Fibroblast of lung (primary cell): ENCODE measurements around the gene TMEM30B. TPM values are rescaled to one million over a fixed set of nuclear protein-coding genes. Genes with fewer than 3 reads are reported as not detected.

Experiments
- DNase-seq, 2 donors: peaks; one replicate each; pipeline versions ENCODE4 v3.0.0 to v3.0.0-alpha.2; 2010; ENCODE audit warnings: low read depth in 2 of 2
- H2AFZ ChIP-seq: 2 replicates; pipeline ENCODE4 v1.5.1; 2012; ENCODE audit warnings: low read length, control low read depth, inconsistent platforms
- H3K27ac ChIP-seq: 2 replicates; pipeline ENCODE4 v1.5.1; 2011; ENCODE audit warnings: low read length, control low read depth; ENCODE audit not compliant: insufficient read depth
- H3K27me3 ChIP-seq: 2 replicates; pipeline ENCODE4 v1.5.1; 2011; ENCODE audit warnings: mild to moderate bottlenecking, low read length; ENCODE audit not compliant: control insufficient read depth, insufficient read depth
- H3K36me3 ChIP-seq: 2 replicates; pipeline ENCODE4 v1.5.1; 2011; ENCODE audit warnings: low read length; ENCODE audit not compliant: control insufficient read depth, insufficient read depth
- H3K4me1 ChIP-seq: 2 replicates; pipeline ENCODE4 v1.5.1; 2011; ENCODE audit warnings: low read length; ENCODE audit not compliant: control insufficient read depth, insufficient read depth; ENCODE audit errors: extremely low read depth
- H3K4me2 ChIP-seq: 2 replicates; pipeline ENCODE4 v1.5.1; 2011; ENCODE audit warnings: low read length, control low read depth; ENCODE audit not compliant: insufficient read depth; ENCODE audit errors: extremely low read depth
- H3K4me3 ChIP-seq, 4 experiments: fragments of 200-600 bp in 1 of 4; sonication (generic) in 1 of 4; replicated peaks in 1 of 4; 2 replicates each; pipeline ENCODE4 v1.5.1; 2011 to 2016; ENCODE audit warnings: low read length in 4 of 4, low read depth in 3 of 4, mild to moderate bottlenecking in 3 of 4, control low read depth in 2 of 4, inconsistent platforms in 1 of 4, mixed read lengths in 1 of 4; ENCODE audit not compliant: insufficient read depth in 1 of 4; ENCODE audit errors: control extremely low read depth in 1 of 4
- H3K79me2 ChIP-seq: 2 replicates; pipeline ENCODE4 v1.5.1; 2012; ENCODE audit warnings: mild to moderate bottlenecking, low read length, inconsistent platforms; ENCODE audit not compliant: control insufficient read depth, insufficient read depth
- H3K9ac ChIP-seq: 2 replicates; pipeline ENCODE4 v1.5.1; 2011; ENCODE audit warnings: mild to moderate bottlenecking, low read length, control low read depth; ENCODE audit not compliant: insufficient read depth
- H3K9me3 ChIP-seq: 2 replicates; pipeline ENCODE4 v1.5.1; 2012; ENCODE audit warnings: low read depth, low read length; ENCODE audit not compliant: control insufficient read depth, insufficient read depth
- H4K20me1 ChIP-seq: 2 replicates; pipeline ENCODE4 v1.5.1; 2011; ENCODE audit warnings: low read length; ENCODE audit not compliant: control insufficient read depth, insufficient read depth; ENCODE audit errors: extremely low read depth
- EZH2 ChIP-seq: IDR thresholded peaks from 2 replicates; pipeline ENCODE4 v1.5.1; 2012; ENCODE audit warnings: low read length, control low read depth, mild to moderate bottlenecking; ENCODE audit errors: missing control alignments
- polyA minus RNA-seq: library from RNA; depleted of rRNA, polyadenylated mRNA; stranded (reverse); fragments of >200 nt; gene quantifications from 2 replicates; pipeline ENCODE4 v1.2.3, GENCODE V29; 2011; ENCODE audit warnings: low replicate concordance
- polyA plus RNA-seq, 2 donors: library from polyadenylated mRNA; depleted of rRNA in 1 of 2; stranded (reverse) in 1 of 2; unstranded in 1 of 2; fragments of >200 nt; gene quantifications; 2 replicates each; pipeline ENCODE4 v1.2.1, GENCODE V29; 2011 to 2012; ENCODE audit warnings: missing spikeins in 1 of 2
- total RNA-seq: library from RNA; depleted of rRNA; stranded (reverse); fragments of >200 nt; gene quantifications from 2 replicates; pipeline ENCODE4 v1.2.1, GENCODE V29; 2014
- TF ChIP-seq, protein P1 (sequence below), 2 donors: IDR thresholded peaks in 1 of 2; conservative IDR thresholded peaks in 1 of 2; 1 replicate in 1 of 2; 2 replicates in 1 of 2; pipeline ENCODE4 v1.5.1; 2011 to 2012; ENCODE audit warnings: low read length in 2 of 2, control low read depth in 1 of 2, inconsistent platforms in 1 of 2, low read depth in 1 of 2, mild to moderate bottlenecking in 1 of 2

The TMEM30B gene, protein sequence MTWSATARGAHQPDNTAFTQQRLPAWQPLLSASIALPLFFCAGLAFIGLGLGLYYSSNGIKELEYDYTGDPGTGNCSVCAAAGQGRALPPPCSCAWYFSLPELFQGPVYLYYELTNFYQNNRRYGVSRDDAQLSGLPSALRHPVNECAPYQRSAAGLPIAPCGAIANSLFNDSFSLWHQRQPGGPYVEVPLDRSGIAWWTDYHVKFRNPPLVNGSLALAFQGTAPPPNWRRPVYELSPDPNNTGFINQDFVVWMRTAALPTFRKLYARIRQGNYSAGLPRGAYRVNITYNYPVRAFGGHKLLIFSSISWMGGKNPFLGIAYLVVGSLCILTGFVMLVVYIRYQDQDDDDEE
- total RNA-seq (0.51 and 0.83 TPM in 2 replicates), polyA plus RNA-seq (0.22 and 0.52 TPM in 2 replicates), polyA minus RNA-seq (1.1 and 2.5 TPM in 2 replicates)
- 0.31 and 0.65 TPM in 2 replicates for polyA plus RNA-seq (2012)

DNA sequence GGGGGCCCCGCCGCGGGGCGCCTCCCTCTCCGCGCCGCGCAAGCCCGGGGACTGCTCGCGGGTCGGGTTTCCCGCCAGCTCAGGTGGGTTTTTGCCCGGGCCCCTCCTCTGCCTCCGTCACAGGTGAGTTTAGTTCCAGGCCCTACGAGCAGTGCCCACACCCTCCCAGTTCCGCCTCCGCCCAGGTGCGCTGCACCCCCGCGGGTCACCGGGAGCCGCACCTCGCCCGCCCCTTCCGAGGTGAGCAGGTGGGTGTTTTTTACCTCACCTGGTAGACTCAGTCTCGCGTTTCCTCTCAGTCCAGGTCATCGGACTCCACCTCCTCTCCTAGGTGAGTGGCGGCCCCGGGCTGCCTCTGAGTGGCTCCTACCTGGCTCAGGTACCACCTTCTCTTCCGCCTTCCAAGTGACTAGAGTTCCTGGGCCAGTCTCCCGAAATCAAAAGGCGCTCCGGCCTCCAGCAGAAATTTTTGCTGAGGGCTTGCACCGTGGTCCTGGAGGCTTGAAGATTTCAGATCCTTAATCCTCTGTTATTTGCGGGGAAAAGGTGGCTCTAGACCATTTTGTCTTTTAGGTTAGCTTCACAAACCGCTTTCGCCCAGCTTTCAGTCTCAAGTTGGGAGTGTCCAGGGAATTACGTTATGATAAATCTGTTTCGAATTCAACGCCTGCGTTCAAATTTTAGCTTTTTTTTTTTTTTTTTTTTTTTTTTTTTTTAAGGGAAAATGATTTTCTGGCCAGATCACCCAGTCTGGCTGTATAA is at the start of gene TMEM30B:
TSS of gene TMEM30B (minus strand) at position 153 of the 762 bp plus-strand sequence. CDS start 191 bp downstream, outside the sequence.
- H4K20me1 ChIP-seq: no peaks in the 10 kb centered on the region
- H3K4me2 ChIP-seq: peak within 1 kb of the TSS; percentile 78
- H2AFZ ChIP-seq: peak within 1 kb of the TSS; percentile 48
- H3K79me2 ChIP-seq: no peaks in the 10 kb centered on the region
- no peak within 1 kb of the TSS for H3K27ac ChIP-seq
- no peaks in the 10 kb centered on the region for H3K4me1 ChIP-seq
- no peaks in the 10 kb centered on the region for H3K9me3 ChIP-seq
- DNase-seq: no peak
- TF ChIP-seq EZH2: no peak
- TF ChIP-seq, protein P1, sequence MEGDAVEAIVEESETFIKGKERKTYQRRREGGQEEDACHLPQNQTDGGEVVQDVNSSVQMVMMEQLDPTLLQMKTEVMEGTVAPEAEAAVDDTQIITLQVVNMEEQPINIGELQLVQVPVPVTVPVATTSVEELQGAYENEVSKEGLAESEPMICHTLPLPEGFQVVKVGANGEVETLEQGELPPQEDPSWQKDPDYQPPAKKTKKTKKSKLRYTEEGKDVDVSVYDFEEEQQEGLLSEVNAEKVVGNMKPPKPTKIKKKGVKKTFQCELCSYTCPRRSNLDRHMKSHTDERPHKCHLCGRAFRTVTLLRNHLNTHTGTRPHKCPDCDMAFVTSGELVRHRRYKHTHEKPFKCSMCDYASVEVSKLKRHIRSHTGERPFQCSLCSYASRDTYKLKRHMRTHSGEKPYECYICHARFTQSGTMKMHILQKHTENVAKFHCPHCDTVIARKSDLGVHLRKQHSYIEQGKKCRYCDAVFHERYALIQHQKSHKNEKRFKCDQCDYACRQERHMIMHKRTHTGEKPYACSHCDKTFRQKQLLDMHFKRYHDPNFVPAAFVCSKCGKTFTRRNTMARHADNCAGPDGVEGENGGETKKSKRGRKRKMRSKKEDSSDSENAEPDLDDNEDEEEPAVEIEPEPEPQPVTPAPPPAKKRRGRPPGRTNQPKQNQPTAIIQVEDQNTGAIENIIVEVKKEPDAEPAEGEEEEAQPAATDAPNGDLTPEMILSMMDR (conservative IDR thresholded peaks at IDR 0.05 in 1 of 2, IDR thresholded peaks at IDR 0.05 in 1 of 2; ENCODE audit: low read depth in 1 of 2, low read length in 2 of 2): no peak
- no peak within 1 kb of the TSS for H3K9ac ChIP-seq
- H3K36me3 ChIP-seq: no peaks in the 10 kb centered on the region
- H3K4me3 ChIP-seq: peak within 1 kb of the TSS; percentile 4 to 47 (median 26)
- peaks cover 29% of the 10 kb centered on the region for H3K27me3 ChIP-seq

DNA sequence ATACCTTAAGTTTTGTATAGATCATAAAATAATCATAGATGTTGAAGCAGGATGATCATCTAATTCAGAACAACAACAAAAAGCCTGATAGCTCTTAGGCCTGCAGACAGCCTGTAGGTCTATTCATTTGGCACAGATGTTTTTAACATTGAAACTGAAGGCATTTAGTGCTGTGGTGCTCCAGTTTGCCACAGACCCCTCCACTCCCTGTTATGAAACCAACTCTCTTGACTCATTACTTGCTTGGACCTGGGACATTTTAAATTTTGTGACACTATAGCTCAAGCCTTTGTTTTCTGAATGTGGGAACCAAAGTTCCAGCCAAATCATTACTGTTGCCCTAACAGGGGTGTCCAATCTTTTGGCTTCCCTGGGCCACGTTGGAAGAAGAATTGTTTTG is 49.4 kb upstream of the TMEM30B start:
- Histone ChIP-seq H3K9me3 (no peaks in the 10 kb centered on the region), H3K27ac (no peak overlapping the region), H3K36me3 (no peaks in the 10 kb centered on the region), H4K20me1 (no peaks in the 10 kb centered on the region), H3K4me2 (no peak overlapping the region), H3K4me1 (no peaks in the 10 kb centered on the region), H3K4me3 (no peak overlapping the region), H2AFZ (no peak overlapping the region), H3K27me3 (peaks cover 6% of the 10 kb centered on the region), H3K9ac (no peak overlapping the region), H3K79me2 (no peaks in the 10 kb centered on the region)
- no peak for DNase-seq
- no peak for TF ChIP-seq EZH2
- TF ChIP-seq, protein P1 (conservative IDR thresholded peaks at IDR 0.05 in 1 of 2, IDR thresholded peaks at IDR 0.05 in 1 of 2; ENCODE audit: low read depth in 1 of 2, low read length in 2 of 2): no peak

DNA sequence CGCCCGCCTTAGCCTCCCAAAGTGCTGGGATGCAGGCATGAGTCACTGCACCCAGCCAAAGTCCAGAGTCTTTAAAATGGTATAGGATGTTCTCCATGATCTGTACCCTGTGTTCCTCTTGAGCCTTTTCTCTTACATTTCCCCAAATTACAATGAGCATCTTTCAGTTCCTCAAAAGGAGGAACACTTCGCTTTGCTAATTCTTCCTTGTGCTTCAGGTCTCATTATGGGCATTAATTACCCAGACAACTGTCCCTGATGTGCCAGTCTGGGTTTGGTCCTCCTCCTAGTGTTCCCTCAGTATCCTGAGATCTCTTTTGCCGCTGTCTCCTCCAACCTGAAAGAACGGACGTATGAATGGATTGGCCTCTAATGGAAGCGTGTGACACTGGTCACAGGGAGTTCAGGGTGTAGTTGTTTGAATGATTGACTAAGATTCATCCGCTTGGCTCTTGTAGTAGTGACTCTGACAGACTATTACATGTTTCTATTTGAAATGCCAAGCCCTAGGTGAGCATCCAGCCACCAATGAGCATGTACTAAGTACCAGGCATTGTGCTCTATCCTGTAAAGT is 48.4 kb upstream of the TMEM30B start:
- DNase-seq: no peak
- no peak for TF ChIP-seq EZH2
- TF ChIP-seq, protein P1 (conservative IDR thresholded peaks at IDR 0.05 in 1 of 2, IDR thresholded peaks at IDR 0.05 in 1 of 2; ENCODE audit: low read depth in 1 of 2, low read length in 2 of 2): no peak
- Histone ChIP-seq H3K9me3 (no peaks in the 10 kb centered on the region), H3K4me1 (no peaks in the 10 kb centered on the region), H3K27me3 (peaks cover 6% of the 10 kb centered on the region), H3K79me2 (no peaks in the 10 kb centered on the region), H3K4me2 (no peak overlapping the region), H3K4me3 (no peak overlapping the region), H3K27ac (no peak overlapping the region), H3K9ac (no peak overlapping the region), H4K20me1 (no peaks in the 10 kb centered on the region), H2AFZ (no peak overlapping the region), H3K36me3 (no peaks in the 10 kb centered on the region)
